GM18870 (cell line): Measurements from ENCODE around the gene NMNAT3.
"Not testable (repeated sequence)": the region's sequence is repeated elsewhere in the genome, so short reads cannot be mapped to it uniquely, and the experiment has no call there.

Source experiments
- ATAC-seq: cut with Tn5 transposase; IDR thresholded peaks from one replicate; pipeline ENCODE4 v1.9.1; 2021; ENCODE audit warnings: moderate library complexity; ENCODE audit not compliant: unreplicated experiment

NMNAT3 gene

GRCh38 chr3:139586420-139587017 is 91.3 kb downstream of the NMNAT3 start:
- ATAC-seq, result peak; percentile 89

GRCh38 chr3:139585820-139586219 is 92.0 kb downstream of the NMNAT3 start:
- no peak for ATAC-seq

- ATAC-seq, result not testable (repeated sequence)
These were observed 94.1 kb downstream of the NMNAT3 start for GRCh38 chr3:139583651-139584050.

- no peak for ATAC-seq
These were observed 99.0 kb downstream of the NMNAT3 start for GRCh38 chr3:139578783-139579182.

GRCh38 chr3:139577909-139578308 is 99.9 kb downstream of the NMNAT3 start:
- no peak for ATAC-seq

GRCh38 chr3:139577346-139577745 is 100.4 kb downstream of the NMNAT3 start:
- ATAC-seq, result no peak

GRCh38 chr3:139574026-139574947 is 103.5 kb downstream of the NMNAT3 start:
- no peak for ATAC-seq

GRCh38 chr3:139572847-139573672 is 104.7 kb downstream of the NMNAT3 start:
- ATAC-seq, result no peak

GRCh38 chr3:139571711-139572110 is 106.1 kb downstream of the NMNAT3 start:
- ATAC-seq, result no peak

- no peak for ATAC-seq
These were observed 113.4 kb downstream of the NMNAT3 start for GRCh38 chr3:139564294-139564861.

GRCh38 chr3:139561959-139562676 is 115.7 kb downstream of the NMNAT3 start:
- ATAC-seq, result no peak

- no peak for ATAC-seq
These were observed 116.4 kb downstream of the NMNAT3 start for GRCh38 chr3:139561255-139561817.

GRCh38 chr3:139560411-139560810 is 117.4 kb downstream of the NMNAT3 start:
- no peak for ATAC-seq

GRCh38 chr3:139559541-139559940 is 118.2 kb downstream of the NMNAT3 start:
- ATAC-seq, result no peak

- no peak for ATAC-seq
These were observed 119.2 kb downstream of the NMNAT3 start for GRCh38 chr3:139558351-139559266.

GRCh38 chr3:139557041-139557440 is 120.7 kb downstream of the NMNAT3 start:
- ATAC-seq, result no peak

- no peak for ATAC-seq
These were observed 122.5 kb downstream of the NMNAT3 start for GRCh38 chr3:139555249-139555648.

GRCh38 chr3:139554628-139555027 is 123.1 kb downstream of the NMNAT3 start:
- ATAC-seq, result no peak
